GM12878 (cell line): ENCODE data around the gene GPC6. TPM values are rescaled to one million over a fixed set of nuclear protein-coding genes. Genes with fewer than 3 reads are reported as not detected.

Experiments used
- ATAC-seq: fragments of 200-7000 bp; cut with Tn5 transposase; 3 replicates; pipeline ENCODE4 v1.9.1; 2020; ENCODE audit warnings: mild to moderate bottlenecking, moderate library complexity
- BruUV-seq: library from RNA; stranded (reverse); fragments of 400-500 nt; replicated peaks from 2 replicates; lab custom pipeline; 2021; lab: Mats Ljungman, UMichigan
- CTCF ChIA-PET: fragments of 300-600 bp; sonication (Branson Sonifier 250); formaldehyde crosslinking; extraction: SDS; loops from one replicate; lab custom pipeline; 2021; ENCODE audit warnings: inconsistent platforms; lab: Yijun Ruan, JAX
- POLR2A ChIA-PET: fragments of 350-600 bp; formaldehyde crosslinking; extraction: SDS; loops from one replicate; lab custom pipeline; 2021; ENCODE audit warnings: inconsistent platforms; lab: Charles Lee
- RAD21 ChIA-PET: fragments of 300-600 bp; sonication (Branson Sonifier 250); formaldehyde crosslinking; loops from one replicate; lab custom pipeline; 2023; ENCODE audit warnings: antibody characterized with exemption; ENCODE audit not compliant: unreplicated experiment; lab: Charles Lee
- SMC1A ChIA-PET: fragments of 300-600 bp; sonication (Branson Sonifier 250); formaldehyde crosslinking; loops from one replicate; lab custom pipeline; 2023; ENCODE audit not compliant: unreplicated experiment, uncharacterized antibody; lab: Charles Lee
- DNase-seq: peaks from one replicate; pipeline ENCODE4 v3.0.0-alpha.2; 2011; ENCODE audit warnings: low read depth, low spot score
- FAIRE-seq: peaks from 3 replicates; lab custom pipeline; 2011; peaks lifted over from hg19 to GRCh38; lab: Jason Lieb, UNC
- H2AFZ ChIP-seq: 2 replicates; pipeline ENCODE4 v1.6.0; 2011; ENCODE audit warnings: low read depth, low read length, control low read depth; ENCODE audit not compliant: control insufficient read depth
- H3K27ac ChIP-seq: 2 replicates; pipeline ENCODE4 v1.5.1; 2011; ENCODE audit warnings: control low read depth; ENCODE audit not compliant: control insufficient read depth, insufficient read depth
- H3K27me3 ChIP-seq, 2 experiments: replicated peaks in 1 of 2; 2 replicates each; pipeline versions ENCODE4 v1.6.0 to v1.6.1; 2011; ENCODE audit warnings: low read length in 1 of 2; ENCODE audit not compliant: control insufficient read depth in 2 of 2, insufficient read depth in 2 of 2
- H3K36me3 ChIP-seq, 2 experiments: 2 replicates each; pipeline ENCODE4 v1.5.1; 2011; ENCODE audit warnings: low read length in 1 of 2; ENCODE audit not compliant: control insufficient read depth in 2 of 2, insufficient read depth in 2 of 2
- H3K4me1 ChIP-seq: 2 replicates; pipeline ENCODE4 v1.6.1; 2011; ENCODE audit warnings: mild to moderate bottlenecking, low read length, moderate library complexity, mixed read lengths; ENCODE audit not compliant: control insufficient read depth, insufficient read depth
- H3K4me2 ChIP-seq: 2 replicates; pipeline ENCODE4 v1.6.0; 2011; ENCODE audit warnings: control low read depth; ENCODE audit not compliant: control insufficient read depth, insufficient read depth
- H3K4me3 ChIP-seq: fragments of 200-600 bp; sonication (generic); 2 replicates; pipeline ENCODE4 v1.5.1; 2016
- H3K79me2 ChIP-seq: 2 replicates; pipeline ENCODE4 v1.6.0; 2011; ENCODE audit warnings: low read length; ENCODE audit not compliant: control insufficient read depth, insufficient read depth
- H3K9ac ChIP-seq: 2 replicates; pipeline ENCODE4 v1.8.0; 2011; ENCODE audit warnings: low read length, control low read depth, mixed read lengths; ENCODE audit not compliant: control insufficient read depth, insufficient read depth
- H3K9me3 ChIP-seq: replicated peaks from 3 replicates; pipeline ENCODE4 v1.5.1; 2011; ENCODE audit warnings: mild to moderate bottlenecking, low read length; ENCODE audit not compliant: control insufficient read depth, insufficient read depth
- H4K20me1 ChIP-seq: 2 replicates; pipeline ENCODE4 v1.6.0; 2011; ENCODE audit not compliant: control insufficient read depth, insufficient read depth
- BRCA1 ChIP-seq: IDR thresholded peaks from 2 replicates; pipeline ENCODE4 v1.6.1; 2011; ENCODE audit warnings: low read depth, low read length, improper control_type of control experiment
- CHD1 ChIP-seq: IDR thresholded peaks from 2 replicates; pipeline ENCODE4 v1.6.1; 2012; ENCODE audit warnings: low read depth, low read length, improper control_type of control experiment
- FOXK2 ChIP-seq: fragments of 450-650 bp; IDR thresholded peaks from 2 replicates; pipeline ENCODE4 v1.6.1; 2017; ENCODE audit warnings: mild to moderate bottlenecking, moderate library complexity
- NFXL1 ChIP-seq: fragments of 450-650 bp; IDR thresholded peaks from 2 replicates; pipeline ENCODE4 v1.6.1; 2017; ENCODE audit warnings: antibody characterized with exemption, mild to moderate bottlenecking, borderline replicate concordance
- SKIL ChIP-seq: fragments of 450-650 bp; IDR thresholded peaks from 2 replicates; pipeline ENCODE4 v1.6.1; 2017; ENCODE audit warnings: mild to moderate bottlenecking, low read depth, inconsistent platforms; ENCODE audit not compliant: poor library complexity, severe bottlenecking
- WGBS: methylation state at CpG from one replicate; pipeline ENCODE4 v1.1.6; 2016; ENCODE audit warnings: low lambda C conversion rate; ENCODE audit not compliant: insufficient replicate concordance, insufficient coverage; ENCODE audit errors: missing lambda C conversion rate; 5-methylcytosine and 5-hydroxymethylcytosine counted together
- in situ Hi-C: fragments of 300-500 bp; cut with MboI; formaldehyde crosslinking; loops from 9 replicates; pipeline ENCODE4 v1.14.3; 2018; ENCODE audit warnings: mixed read lengths
- intact Hi-C: fragments of 100-400 bp; cut with micrococcal nuclease; formaldehyde crosslinking; loops from one replicate; pipeline ENCODE4 v1.14.2; 2022; ENCODE audit not compliant: unreplicated experiment
- polyA plus RNA-seq, 11 experiments: library from polyadenylated mRNA; depleted of rRNA in 4 of 11; unstranded in 6 of 11; stranded (reverse) in 5 of 11; fragments of >200 nt; fragmentation: Nextera tagmentation in 4 of 11; fragmentation: Illumina TruSeq in 1 of 11; extraction: Ambion mirVana in 4 of 11; extraction: Trizol in 1 of 11; gene quantifications; 1 replicate in 1 of 11; 2 replicates in 10 of 11; pipeline versions ENCODE4 v1.2.1 to v1.2.3, GENCODE V29; 2011 to 2016; ENCODE audit warnings: inconsistent platforms in 2 of 11, missing spikeins in 2 of 11, low read depth in 1 of 11
- small RNA-seq: library from RNA; depleted of rRNA; stranded (forward); fragments of <200 nt; gene quantifications from one replicate; pipeline ENCODE3, GENCODE V24; 2014
- total RNA-seq, 4 experiments: library from RNA; depleted of rRNA in 3 of 4; stranded (reverse); fragments of >200 nt in 3 of 4; fragmentation: Illumina TruSeq in 1 of 4; extraction: Trizol in 1 of 4; gene quantifications; 2 replicates each; pipeline versions ENCODE4 v1.2.1 to v1.2.3, GENCODE V29; 2013 to 2021

The GPC6 gene
- total and polyA plus RNA-seq, 10 of the 15 experiments (the other 5 are each of a cell fraction or from before 2014, with no cell fraction given) = 0.03 to 0.04 (median 0.03) TPM; not detected in 7

GRCh38 chr13:94455414-94455813 lies 1228.8 kb downstream of the GPC6 start:
- in situ Hi-C loops = no loop called here

More at GRCh38 chr13:94455414-94455813, 1228.8 kb downstream of the GPC6 start:
- no peak overlapping the region for H3K4me2 ChIP-seq
- TF ChIP-seq FOXK2 (no peak), NFXL1 (no peak), BRCA1 (no peak), CHD1 (no peak), SKIL (no peak)
- TF ChIP-seq, all 136 proteins: peak for 0
- DNase-seq (no peak), ATAC-seq (no peak), FAIRE-seq (no peak)
- CTCF ChIA-PET = interaction anchor here (1.0 kb wide), 1 partner anchor 21 kb away, joined by 3 read pairs; no protein-coding TSS in a partner anchor
- no TSS peak for BruUV-seq
- Histone ChIP-seq H2AFZ (no peak overlapping the region), H3K79me2 (no peaks in the 10 kb centered on the region), H3K36me3 (no peaks in the 10 kb centered on the region), H3K4me1 (no peaks in the 10 kb centered on the region), H4K20me1 (no peaks in the 10 kb centered on the region), H3K9ac (no peak overlapping the region), H3K27ac (no peak overlapping the region), H3K9me3 (no peaks in the 10 kb centered on the region), H3K27me3 (no peaks in the 10 kb centered on the region; a peak in 1 of 4 replicates), H3K4me3 (no peak overlapping the region)
- POLR2A ChIA-PET = no interaction called here
- RAD21 ChIA-PET = no interaction called here
- intact Hi-C loops = no loop called here
- SMC1A ChIA-PET = interaction anchor here (1.3 kb wide), 1 partner anchor 49 kb away, joined by 3 read pairs; no protein-coding TSS in a partner anchor
- 19% methylated on average over 2 of the region's 2 CpGs for WGBS

Small RNAs within 50 kb of the gene (small RNA-seq; reads per million reads assigned to genes)
- not detected for gene RNA5SP35
